ENCODE results near the gene SPATC1L. TPM values are rescaled to one million over a fixed set of nuclear protein-coding genes. Genes with fewer than 3 reads are reported as not detected.

The SPATC1L gene
- total RNA-seq, 2 donors from 2014 or later = 5.9 to 8.0 TPM

DNA sequence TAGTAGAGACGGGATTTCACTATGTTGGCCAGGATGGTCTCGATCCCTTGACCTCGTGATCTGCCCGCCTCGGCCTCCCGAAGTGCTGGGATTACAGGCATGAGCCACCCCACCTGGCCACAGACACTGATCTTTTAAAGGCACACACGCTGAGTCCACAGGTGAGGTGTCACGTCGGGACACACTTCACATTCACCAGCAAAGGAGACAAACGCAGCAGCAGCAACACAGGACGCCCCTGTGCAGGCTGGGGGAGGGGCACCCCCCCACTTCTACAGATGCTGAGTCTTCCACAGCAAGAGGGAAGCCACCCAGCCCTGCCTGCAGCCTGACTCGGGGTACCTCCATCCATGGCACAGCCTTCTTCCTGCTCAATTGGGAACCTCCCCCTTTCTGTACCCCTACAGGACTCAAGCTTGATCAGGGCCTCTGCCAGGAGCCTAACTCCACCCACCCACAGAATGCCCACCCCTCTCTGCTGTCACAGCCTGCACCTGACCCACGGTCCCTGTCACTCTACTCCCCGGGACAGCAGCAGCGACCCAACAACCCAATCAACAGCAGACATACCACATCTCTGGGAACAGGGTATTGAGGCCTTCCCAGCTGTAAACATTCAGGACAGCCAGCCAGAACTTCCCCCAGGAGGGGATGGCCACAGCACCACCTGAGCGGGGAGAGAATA is 34.8 kb upstream of the SPATC1L start:
- DNase-seq (no peak), ATAC-seq (no peak)
- intact Hi-C loops (cut with DNase I, micrococcal nuclease) = no loop called here

DNA sequence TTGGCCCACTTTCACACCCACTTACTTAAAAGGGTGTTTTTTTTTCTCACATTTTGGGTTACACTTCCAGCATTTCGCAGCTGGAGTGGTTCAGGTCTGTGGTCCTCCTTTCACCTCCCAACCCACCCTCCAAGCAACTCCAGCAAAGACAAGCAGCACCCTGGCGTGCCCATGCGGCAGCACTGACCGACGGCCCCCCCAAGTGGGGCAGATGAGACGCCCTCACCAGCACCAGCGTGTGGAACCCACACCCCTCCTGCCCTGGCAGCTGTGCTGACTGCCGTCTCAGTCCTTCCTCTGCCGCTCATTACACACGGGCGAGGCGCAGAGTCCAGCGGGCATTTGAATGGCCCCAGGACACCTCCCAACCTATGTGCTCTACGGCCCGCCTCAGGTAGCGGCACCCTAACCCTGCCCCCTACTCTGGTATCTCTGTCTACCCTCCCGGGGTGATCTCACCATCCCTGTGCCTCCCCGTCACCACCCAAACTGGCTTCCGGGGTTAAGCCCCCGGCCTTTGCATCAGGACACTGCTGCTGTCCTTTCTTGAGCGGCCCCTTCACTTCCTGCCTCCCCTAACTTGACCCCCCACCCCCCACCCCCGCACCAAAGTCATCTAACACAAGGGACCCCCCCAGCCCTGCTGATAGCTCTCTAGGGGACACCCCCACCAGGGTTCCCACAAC is 33.4 kb upstream of the SPATC1L start:
- no peak for ATAC-seq
- no peak for DNase-seq
- intact Hi-C loops (cut with DNase I, micrococcal nuclease) = no loop called here

DNA sequence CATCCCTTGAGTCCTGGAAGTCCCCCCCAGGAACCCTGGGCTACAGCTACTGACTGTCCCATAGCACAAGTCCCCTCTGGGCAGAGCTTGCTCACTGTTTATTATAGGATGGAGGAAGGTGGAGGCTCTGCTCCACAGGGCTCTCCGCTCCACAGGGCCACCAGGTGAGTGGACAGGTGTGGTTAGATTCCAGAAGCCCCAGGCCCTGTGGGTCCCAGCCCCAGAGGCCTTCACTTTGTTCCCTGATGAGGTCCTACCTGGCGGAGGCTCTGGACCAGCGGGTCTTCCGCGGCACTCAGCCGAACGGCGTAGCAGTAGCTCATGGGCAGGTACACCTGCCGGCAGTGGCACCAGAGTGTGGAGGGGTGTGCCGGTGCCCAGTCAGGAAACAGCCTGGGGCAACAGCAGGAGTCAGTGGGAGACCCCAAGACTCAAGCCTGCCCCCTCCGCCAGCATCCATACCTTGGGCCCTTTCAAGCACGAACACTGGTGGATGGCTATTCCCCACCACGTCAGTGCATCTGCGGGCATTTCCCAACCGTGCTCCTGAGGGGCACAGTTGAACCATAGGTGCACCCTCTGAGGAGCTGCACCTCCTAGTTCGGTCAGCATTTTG is 32.0 kb upstream of the SPATC1L start:
- intact Hi-C loops (cut with DNase I, micrococcal nuclease) = no loop called here
- no peak for ATAC-seq
- DNase-seq = no peak

DNA sequence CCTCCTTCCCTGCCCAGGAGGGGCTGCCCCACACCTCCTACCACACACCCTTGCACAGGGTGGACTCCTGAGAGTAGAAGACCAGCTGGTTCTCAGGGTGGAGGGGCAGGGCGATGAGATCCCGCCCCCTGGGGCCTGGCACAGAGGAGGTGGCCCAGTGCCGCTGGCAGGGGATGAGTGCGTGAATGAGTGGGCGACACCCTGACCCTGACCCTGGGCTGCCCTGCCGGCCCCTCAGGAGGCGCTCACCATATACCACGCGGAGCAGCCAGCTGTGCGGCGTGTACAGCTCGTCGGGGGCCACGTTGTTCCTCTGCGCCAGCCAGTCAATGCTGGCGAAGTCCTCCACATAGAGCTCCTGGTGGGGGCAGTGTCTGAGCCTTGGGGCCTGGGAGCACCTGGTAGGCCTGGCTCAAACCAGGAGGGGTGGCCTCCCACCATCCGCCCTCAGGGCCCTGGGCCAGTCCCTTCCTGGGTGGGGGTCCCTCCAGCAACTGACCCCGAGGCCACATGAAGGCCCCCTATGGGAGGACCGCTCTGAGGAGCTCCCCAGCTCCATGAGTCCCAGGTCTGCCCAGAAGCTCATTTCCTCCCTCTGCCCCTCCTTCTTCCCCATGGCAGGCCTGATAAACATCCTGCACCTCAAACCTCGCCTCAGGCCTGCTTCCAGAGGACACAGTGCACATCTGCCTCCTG is 31.3 kb upstream of the SPATC1L start:
- intact Hi-C loops (cut with DNase I, micrococcal nuclease) = no loop called here
- ATAC-seq (peak; percentile 13), DNase-seq (no peak)

DNA sequence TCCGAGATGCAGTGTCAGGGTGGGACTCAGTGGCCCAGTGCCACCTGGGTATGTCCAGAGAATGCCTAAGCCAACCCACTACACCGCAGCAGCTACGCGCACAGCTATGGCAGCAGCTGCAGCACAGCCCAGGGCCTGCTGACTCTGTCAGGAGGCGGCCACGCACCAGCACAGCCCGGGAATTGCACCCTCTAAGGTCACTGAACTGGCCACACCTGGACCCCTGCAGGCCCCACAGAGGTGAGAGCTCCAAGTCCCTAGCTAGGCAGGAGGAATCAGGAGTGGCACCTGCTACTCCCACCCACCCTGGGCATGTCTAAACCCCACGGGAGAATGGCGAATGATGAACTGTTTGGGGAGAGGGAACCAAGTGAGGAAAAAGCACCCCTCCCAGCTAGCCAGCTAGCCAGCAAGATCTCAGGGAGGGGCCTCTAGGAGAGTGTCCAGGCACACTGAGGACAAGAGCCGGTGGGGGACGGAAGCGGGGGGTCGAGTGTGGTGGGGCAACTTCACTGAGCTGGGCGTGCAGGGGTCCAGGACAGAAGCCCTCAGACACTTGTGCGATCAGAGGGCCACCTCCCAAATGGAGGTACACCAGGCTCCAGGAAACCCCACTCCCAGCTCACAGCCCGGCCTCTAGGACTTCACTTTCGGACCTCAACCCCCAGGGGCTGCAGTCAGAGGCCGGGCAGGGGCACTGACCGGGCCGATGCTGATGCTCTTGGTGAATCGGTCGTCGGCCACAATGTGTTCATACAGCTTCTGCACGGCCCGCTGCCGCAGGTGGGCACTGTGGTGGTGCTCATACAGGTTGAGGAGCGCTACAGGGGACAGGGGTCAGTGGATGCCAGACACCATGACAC is 30.4 kb upstream of the SPATC1L start:
- intact Hi-C loops (cut with DNase I, micrococcal nuclease) = no loop called here
- ATAC-seq (no peak), DNase-seq (no peak)

DNA sequence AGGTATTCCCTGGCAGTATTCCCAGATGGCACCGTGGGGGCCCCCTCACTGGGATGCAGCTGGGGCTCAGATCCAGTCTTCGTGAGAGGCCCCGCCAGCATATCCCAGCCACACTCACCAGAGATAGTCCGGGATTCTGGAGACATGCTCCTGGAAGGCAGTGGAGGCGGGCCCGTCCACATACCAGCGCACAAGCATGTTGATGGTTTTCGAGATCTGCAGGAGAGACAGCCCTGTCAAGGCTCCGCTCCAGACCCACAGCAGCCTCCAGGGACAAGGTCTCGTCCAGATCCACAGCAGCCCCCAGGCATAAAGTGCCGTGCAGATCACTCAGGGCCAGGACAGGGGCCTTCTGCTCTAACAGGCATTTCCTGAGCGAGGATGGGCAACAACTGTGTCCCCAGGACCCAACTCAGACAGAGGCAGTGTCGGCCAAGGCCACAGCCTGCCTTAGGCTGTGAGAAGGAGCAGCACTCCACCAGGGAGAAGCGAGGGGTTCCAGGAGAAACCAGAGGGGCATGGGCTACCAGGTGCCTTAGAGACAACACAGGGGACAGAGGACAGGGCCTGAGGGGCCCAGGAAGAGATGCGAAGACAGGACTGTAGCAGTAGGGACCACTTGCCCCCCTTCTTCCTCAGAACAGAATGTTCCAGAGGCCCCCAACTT is 29.5 kb upstream of the SPATC1L start:
- ATAC-seq = no peak
- intact Hi-C loops (cut with DNase I, micrococcal nuclease) = no loop called here
- no peak for DNase-seq

DNA sequence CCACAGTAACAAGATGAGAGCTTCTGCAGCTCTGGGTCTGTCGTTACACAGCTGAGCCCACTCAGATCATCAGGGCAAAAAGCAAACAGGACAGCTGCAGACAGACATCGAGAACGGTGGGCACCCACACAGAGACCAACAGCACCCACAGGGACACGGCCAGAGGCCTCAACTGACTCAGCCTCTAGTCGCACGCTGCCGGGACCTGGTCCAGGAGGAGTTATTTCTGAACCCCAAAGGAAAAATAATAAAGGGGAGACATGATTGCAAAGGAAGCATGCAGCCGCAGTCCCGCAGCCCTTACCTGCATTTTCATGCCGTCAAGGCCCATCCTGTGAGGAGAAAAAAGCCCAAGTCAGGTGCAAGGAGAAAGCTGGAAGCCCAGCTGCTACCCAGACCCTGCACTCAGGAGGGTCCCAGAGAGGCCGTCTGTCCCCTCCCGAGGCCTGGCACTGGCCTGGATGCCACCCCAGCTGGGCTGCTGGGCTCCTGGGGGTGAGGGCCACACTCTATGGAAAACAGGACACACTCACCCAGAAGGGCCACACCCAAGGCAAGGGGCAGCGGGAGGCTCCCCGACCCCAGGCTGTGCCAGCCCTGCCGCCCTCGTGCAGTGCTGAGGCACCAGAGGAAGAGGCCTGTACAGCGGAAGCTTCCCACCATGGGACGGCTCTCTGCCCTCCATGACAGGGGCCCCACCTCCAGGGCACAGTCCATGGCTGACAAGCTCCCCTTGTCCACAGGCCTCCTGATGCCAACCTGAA is 28.6 kb upstream of the SPATC1L start:
- intact Hi-C loops (cut with DNase I, micrococcal nuclease) = no loop called here
- no peak for ATAC-seq
- no peak for DNase-seq

DNA sequence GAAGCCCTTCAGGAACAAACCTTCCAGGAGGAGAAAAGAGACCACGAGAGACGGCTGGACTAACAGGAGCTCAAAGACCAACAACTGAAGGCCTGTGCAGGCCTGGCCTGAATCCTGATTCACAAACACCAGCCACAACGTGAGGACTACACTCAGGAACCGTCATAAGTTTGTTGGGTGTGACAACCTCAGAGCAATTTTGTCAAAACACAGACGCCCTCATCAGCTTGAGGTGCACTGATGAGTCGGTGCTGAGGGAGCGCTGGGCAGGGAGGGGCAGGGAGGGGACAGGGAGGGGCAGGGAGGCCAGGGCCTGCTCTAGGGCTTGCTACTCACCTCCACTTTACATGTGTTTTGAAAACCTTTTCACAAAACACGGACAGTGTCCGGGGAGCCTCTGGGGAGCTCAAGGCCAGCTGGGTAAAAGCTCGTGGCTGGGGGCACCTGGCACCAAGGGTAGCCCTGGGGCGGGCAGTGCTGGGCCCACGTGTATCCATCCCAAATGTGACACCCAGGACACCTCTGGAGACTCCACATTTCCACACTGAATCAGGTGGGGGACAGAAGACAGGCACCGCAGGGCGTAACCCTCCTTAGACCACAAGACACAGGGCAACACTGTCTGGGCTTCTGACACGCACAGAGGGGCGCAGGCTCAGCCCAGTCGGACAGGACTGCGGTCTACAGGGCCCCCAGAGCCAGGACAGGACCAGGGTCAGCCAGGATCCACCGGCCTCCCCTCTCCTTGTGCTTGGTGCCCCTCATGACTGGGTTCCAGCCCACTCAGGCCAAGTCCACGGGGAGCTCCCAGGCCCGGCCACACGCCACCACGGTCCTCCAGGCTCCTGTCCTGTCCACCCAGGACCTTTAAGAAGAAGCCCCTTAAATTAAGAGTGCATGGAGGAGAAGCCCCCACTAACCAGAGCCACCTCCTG is 27.8 kb upstream of the SPATC1L start:
- intact Hi-C loops (cut with DNase I, micrococcal nuclease) = no loop called here
- ATAC-seq (no peak), DNase-seq (peak in 1 of 2 donors; percentile 11)

DNA sequence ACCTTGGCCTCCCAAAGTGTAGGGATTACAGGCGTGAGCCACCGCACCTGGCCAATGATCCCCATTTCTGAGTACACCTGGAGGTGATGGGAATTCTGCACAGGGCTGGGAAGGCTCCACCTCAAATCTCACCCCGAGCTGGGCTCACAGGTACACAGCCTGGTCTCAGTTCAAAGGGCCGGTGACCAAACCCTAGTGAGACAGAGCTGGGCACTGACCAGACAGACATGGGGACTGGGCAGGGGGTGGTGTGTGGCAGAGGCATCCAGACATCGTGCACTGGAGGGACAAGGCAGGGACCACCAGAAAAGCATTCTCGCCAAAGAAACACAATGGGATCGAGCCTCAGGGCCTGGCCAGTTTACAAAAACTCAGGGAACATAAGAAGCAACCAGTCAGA is 27.1 kb upstream of the SPATC1L start:
- DNase-seq = peak in 1 of 2 donors; percentile 8
- no peak for ATAC-seq
- intact Hi-C loops (cut with DNase I, micrococcal nuclease) = no loop called here

DNA sequence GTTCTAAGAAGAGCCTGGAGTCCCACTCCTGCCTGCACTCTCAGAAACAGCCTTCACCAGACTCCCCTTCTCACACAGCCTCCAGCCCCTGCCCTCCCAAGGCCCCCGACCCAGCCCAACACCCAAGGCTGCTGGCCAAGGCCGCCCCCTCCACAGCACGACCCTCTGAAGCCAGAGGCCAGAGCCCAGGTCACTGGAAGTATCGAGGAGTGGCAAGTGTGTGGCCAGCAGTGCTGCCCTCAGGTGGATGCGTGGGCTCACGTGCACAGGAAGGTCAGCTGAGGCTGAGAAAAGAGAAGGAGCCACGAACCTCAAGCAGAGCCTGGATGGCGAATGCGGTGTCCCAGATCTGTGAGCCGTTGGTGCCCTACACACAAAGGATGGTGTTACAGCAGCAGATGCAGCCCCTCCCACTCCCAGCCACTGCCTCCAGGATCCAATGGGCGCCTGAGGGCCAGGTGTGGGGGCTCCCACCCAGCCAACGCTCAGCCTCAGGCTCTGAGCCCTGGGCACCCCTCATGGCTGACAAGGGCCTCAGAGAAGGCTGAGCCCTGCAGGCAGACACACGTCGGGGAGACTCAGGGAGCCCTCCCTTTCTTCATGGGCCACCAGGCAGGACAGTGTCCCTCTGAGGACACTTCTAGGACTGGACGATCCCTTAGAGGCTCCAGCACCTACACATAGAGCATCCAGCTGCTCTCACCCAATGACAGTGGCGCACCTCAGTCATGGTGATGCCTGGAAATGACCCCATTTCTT is 26.3 kb upstream of the SPATC1L start:
- intact Hi-C loops (cut with DNase I, micrococcal nuclease) = no loop called here
- ATAC-seq (no peak), DNase-seq (peak in 1 of 2 donors; percentile 16)

DNA sequence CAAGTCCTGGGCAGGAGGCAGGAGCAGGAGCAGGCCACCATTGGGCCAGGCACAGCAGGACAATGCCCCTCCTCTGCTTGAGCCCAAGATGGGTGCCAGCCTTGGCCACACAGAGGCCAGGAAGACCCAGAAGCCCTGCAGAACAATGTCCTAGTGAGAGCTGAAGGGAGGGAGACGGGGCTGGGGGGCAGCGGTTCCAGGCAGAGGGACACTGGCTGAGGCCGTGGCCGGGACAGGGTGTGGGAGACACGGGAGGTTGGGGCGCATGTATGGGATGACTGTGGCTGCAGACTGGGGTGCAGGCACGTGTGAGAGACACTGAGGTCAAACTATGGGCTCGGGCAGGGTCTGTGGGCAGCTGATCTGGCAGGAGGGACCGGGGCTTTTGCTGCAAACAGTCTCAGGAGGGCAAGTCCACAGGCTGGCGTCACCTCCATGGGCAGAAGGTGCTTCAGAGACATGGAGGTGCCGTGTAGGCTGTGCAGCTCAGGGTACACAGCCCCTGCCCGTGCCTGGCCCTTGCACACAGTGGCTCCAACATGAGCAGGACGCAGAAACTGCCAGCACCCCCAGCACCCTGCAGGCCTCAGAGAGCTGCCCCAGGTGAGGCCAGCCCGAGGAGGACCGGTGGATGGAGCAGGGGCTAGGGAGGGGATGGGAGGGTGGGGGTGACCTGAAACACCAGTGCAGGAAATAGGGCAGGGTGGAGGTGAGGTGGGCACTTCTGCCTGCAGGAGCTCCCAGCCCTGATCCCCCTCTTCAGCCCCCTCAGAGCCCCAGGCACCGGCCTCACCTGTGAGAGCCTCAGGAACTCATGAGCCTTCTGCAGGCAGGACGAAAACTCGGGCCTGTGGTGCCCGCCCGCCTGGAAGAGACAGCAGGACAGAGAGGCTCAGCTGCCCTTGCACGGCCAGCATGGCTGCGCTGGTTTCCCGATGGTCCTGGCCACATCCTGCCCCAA is 24.8 kb upstream of the SPATC1L start:
- no peak for ATAC-seq
- intact Hi-C loops (cut with DNase I, micrococcal nuclease) = no loop called here
- peak; percentile 2 to 19 for DNase-seq

DNA sequence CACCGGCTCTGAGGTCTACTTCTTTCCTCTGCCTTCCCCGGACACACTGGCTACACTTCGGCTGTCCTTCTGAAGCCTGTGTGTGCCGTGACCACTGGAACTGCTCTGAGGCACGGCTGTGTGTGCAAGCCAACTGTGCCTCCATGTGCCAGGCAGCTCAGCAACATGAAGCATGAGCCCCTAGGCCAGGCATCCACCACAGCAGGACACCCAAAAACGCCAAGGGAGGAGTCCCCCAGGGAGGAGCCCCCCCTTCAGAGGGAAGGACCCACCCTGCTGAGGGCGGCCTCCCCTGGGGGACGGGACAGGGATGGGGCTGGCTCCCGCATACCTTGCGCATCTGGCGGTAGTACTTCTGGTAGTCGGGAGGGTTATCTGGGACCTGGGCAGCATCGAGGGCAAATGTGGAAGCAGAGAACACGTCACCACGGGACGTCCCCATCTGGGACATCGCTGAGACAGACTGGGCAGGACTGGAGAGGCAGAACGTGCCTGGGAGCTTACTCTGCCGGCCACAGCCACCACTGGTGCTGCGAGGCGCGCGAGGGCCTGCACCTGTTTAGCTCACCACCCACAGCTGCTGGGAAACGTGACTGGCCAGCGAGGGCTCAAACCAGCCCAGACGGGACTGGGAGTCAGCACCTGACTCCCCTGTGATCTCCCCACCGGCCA is 23.8 kb upstream of the SPATC1L start:
- ATAC-seq (no peak), DNase-seq (peak in 1 of 2 donors; percentile 2)
- intact Hi-C loops (cut with DNase I, micrococcal nuclease) = no loop called here

DNA sequence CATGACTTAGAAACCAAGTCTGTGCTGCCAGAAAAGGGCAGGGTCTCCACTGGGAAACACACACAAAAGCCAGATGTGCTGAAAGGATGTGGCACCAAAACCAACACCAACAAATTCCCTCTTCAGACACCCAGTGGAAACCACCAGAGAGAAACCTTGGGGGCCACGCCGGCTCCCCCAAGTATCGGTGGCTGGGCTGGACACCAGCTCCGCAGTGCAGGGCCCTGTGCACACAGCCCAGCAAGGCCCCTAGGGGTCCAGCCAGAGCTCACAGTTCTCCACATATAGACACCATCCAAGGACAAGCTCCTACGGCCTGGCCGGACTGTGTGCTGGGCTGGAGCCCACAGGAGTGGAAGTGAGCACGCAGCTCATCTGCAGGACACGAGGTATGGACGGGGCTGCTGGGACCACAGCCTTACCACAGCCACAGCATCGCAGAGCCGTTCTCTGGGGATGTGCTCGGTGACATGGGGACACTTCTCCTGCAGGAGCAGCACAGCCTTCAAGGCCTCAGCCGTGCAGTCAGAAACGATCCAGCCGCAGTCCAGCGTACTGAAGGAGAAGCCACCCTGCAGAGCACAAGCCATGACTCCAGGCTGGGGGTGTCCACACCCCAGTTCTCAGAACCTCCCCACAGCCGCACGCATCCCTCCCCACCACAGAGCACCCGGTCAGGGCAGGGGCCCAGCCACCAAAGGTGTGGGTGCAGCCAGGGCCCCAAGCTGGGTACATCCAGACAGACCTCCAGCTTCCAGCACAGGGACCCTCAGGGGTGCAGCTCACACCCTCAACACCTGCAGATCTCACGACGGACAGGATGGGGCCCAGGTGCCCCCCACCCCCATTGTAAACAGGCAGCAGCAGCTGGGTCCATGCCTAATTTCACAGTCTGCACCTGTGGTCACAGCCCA is 23.0 kb upstream of the SPATC1L start:
- intact Hi-C loops (cut with DNase I, micrococcal nuclease) = no loop called here
- ATAC-seq (no peak), DNase-seq (peak in 1 of 2 donors; percentile 1)

Data from left colon (tissue), 2 donors.